Activated naive CD4-positive, alpha-beta T cell treated with anti-CD3 and anti-CD28 coated beads for 36 hours (primary cell): ENCODE results near the gene IGFBP4. TPM values are rescaled to one million over a fixed set of nuclear protein-coding genes. Genes with fewer than 3 reads are reported as not detected.
A peak's percentile ranks its signal among the peaks of the same experiment; 100 is the strongest.

Source experiments
- CTCF ChIA-PET: fragments of 350-600 bp; sonication (Branson Sonifier 250); formaldehyde crosslinking; loops from one replicate; lab custom pipeline; 2021; ENCODE audit warnings: antibody characterized with exemption; lab: Charles Lee
- DNase-seq: peaks from one replicate; pipeline ENCODE4 v3.0.0-alpha.2; 2020
- H3K27ac Mint-ChIP-seq: one replicate; pipeline ENCODE4 v1.8.0; 2021; ENCODE audit warnings: mild to moderate bottlenecking, mixed read lengths
- H3K27me3 Mint-ChIP-seq: one replicate; pipeline ENCODE4 v1.8.0; 2021; ENCODE audit warnings: low read depth, mixed read lengths
- H3K36me3 Mint-ChIP-seq: one replicate; pipeline ENCODE4 v1.8.0; 2021; ENCODE audit warnings: low read depth, mixed read lengths
- H3K4me1 Mint-ChIP-seq: one replicate; pipeline ENCODE4 v1.8.0; 2021; ENCODE audit warnings: low read depth, mixed read lengths
- H3K4me3 Mint-ChIP-seq: one replicate; pipeline ENCODE4 v1.8.0; 2021; ENCODE audit warnings: mild to moderate bottlenecking, moderate library complexity, mixed read lengths
- H3K9me3 Mint-ChIP-seq: one replicate; pipeline ENCODE4 v1.8.0; 2021; ENCODE audit warnings: mixed read lengths
- intact Hi-C: fragments of 100-400 bp; cut with micrococcal nuclease; formaldehyde crosslinking; loops from one replicate; pipeline ENCODE4 v1.15.1; 2023
- total RNA-seq, 2 experiments: library from RNA; stranded (reverse); gene quantifications; one replicate each; pipeline ENCODE4 v1.2.3, GENCODE V29; 2021

The IGFBP4 gene
- total RNA-seq, 2 experiments from 2014 or later = 8.8 to 9.2 TPM

DNA sequence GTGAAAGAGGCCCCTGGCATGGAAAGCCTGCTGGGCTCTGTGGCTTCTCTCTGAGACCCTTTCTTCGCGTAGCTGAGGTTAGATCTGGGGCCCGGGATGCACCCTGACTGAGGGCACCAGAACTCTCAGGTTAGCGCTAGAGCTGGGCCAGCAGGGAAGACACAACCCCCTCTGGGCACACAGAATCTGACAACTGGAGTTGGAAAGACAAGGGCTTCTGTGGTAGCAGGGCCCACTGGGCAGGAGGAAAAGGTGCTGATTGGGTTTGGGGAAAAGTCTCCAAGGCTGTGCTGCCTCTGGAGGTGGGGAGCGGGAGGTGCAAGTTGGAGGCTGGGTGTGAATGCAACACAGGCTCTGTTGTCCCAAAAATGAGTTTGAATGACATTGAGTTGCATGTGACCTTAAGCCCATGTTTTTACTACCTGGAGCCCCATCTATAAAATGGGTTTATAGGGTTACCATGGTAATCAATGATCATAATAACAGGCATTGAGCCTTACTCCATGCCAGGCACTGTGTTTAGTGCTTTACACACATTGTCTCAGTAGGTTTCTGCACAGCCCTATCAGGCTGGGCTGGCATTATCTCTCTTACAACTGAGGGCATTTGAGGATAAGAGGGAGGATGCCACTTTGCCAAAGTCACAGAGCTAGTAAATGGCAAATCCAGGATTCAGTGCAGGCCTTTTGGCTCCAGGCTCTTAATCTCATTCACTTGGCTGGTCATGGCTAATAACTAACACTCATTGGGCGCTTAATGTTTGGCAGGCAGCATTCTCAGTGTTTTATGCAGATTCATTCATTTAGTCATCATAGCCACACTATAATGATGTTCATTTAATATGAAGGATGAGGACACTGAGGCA is 9.5 kb upstream of the IGFBP4 start:
- CTCF ChIA-PET = interaction anchor here (1.2 to 2.2 kb wide), 5 partner anchors 9 to 18 kb away, joined by 3 to 16 read pairs (median 4); partner anchors contain the start of genes IGFBP4 and TOP2A
- intact Hi-C loops = no loop called here
- Mint-ChIP-seq H3K4me3 (no peak overlapping the region), H3K4me1 (peaks cover 7% of the 10 kb centered on the region), H3K27ac (no peak overlapping the region), H3K36me3 (no peaks in the 10 kb centered on the region), H3K9me3 (no peaks in the 10 kb centered on the region), H3K27me3 (no peaks in the 10 kb centered on the region)
- peak; percentile 49 for DNase-seq

DNA sequence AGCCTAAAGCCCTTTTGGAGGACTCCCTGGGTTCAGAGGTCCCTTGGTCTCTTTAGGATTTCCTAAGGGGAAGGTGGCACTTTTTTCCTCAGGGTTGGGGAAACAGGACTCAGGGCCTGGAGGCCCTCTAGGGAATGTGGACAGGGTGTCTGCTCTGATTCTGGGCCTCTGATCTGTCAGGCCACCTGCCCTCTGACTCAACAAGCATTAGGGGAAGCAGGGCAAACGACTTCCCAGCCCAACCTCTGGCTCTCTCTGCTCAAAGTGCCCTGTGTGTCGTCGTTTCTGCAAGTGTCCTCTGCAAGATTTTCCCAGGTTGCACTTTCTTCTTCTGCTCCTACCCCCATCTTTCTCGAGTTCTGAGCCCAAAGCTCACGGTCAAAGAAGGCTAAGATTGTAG is 6.6 kb upstream of the IGFBP4 start:
- DNase-seq = no peak
- intact Hi-C loops = no loop called here
- no peaks in the 10 kb centered on the region for H3K36me3 Mint-ChIP-seq
- CTCF ChIA-PET = interaction anchor here (0.9 to 1.7 kb wide), 2 partner anchors 10 to 27 kb away, joined by 3 to 7 read pairs; no protein-coding TSS in a partner anchor
- peaks cover 7% of the 10 kb centered on the region for H3K4me1 Mint-ChIP-seq
- H3K9me3 Mint-ChIP-seq = no peaks in the 10 kb centered on the region
- no peak overlapping the region for H3K4me3 Mint-ChIP-seq
- H3K27ac Mint-ChIP-seq = no peak overlapping the region
- H3K27me3 Mint-ChIP-seq = no peaks in the 10 kb centered on the region

DNA sequence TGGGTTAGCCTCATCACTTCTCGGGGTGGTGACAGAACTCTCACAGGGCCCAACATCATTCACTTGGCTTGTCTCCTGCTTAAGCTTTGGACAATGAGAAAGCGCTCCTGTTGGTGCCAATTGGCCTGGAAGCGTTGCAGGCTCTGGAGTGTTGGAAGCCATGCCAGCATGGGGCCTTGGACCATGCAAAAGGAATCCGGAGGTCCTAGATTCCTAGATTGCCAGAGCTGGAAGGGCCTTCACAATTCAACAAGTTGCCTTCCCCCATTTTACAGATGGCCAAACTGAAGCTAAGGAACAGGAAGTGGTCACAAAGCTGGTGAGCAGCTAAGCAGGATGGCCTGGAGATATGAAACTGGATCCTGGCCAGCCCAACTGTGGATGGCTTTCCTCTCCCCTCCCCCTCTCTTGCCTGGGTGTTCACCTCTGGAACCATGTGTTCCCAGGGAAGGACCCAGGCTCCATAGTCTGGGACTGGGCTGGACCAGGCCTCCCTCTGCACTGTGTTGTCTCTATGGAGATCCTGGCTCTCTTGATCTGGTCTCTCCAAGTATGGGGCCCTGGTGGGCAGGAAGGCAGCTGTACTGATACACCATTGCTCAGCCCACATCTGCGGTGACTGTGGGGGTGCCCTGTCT is 6.0 kb upstream of the IGFBP4 start:
- H3K27me3 Mint-ChIP-seq = peaks cover under 1% of the 10 kb centered on the region
- H3K36me3 Mint-ChIP-seq = no peaks in the 10 kb centered on the region
- CTCF ChIA-PET = interaction anchor here (0.5 to 1.7 kb wide), 4 partner anchors 10 to 98 kb away, joined by 3 to 7 read pairs (median 4); no protein-coding TSS in a partner anchor
- intact Hi-C loops = no loop called here
- H3K9me3 Mint-ChIP-seq = no peaks in the 10 kb centered on the region
- peaks cover 7% of the 10 kb centered on the region for H3K4me1 Mint-ChIP-seq
- no peak for DNase-seq
- no peak overlapping the region for H3K4me3 Mint-ChIP-seq
- no peak overlapping the region for H3K27ac Mint-ChIP-seq

DNA sequence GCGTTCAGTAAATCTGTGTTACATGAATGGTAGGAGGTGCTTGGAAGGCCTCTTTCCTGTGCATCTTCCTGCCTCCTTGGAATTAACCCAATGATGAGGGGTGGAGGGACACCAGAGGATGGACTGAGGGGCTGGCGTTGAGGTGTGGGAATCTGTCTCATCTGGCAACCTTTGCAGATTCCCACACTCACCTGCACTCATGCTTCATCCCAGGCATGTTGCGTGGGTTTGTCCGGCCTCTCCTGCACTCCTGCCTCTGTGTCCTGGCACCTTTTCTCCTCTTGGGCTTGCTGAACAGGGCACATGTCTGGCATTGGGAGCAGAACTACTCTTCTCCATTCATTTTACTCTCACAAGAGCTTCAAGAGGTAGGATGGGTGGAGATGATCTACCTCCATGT is 3.1 kb upstream of the IGFBP4 start:
- DNase-seq = no peak
- Mint-ChIP-seq H3K27ac (no peak overlapping the region), H3K27me3 (peaks cover 4% of the 10 kb centered on the region), H3K9me3 (no peaks in the 10 kb centered on the region), H3K36me3 (no peaks in the 10 kb centered on the region), H3K4me1 (peaks cover 15% of the 10 kb centered on the region), H3K4me3 (no peak overlapping the region)
- intact Hi-C loops = no loop called here
- CTCF ChIA-PET = interaction anchor here (1.0 to 3.3 kb wide), 7 partner anchors 14 to 120 kb away, joined by 3 to 27 read pairs (median 3); no protein-coding TSS in a partner anchor

DNA sequence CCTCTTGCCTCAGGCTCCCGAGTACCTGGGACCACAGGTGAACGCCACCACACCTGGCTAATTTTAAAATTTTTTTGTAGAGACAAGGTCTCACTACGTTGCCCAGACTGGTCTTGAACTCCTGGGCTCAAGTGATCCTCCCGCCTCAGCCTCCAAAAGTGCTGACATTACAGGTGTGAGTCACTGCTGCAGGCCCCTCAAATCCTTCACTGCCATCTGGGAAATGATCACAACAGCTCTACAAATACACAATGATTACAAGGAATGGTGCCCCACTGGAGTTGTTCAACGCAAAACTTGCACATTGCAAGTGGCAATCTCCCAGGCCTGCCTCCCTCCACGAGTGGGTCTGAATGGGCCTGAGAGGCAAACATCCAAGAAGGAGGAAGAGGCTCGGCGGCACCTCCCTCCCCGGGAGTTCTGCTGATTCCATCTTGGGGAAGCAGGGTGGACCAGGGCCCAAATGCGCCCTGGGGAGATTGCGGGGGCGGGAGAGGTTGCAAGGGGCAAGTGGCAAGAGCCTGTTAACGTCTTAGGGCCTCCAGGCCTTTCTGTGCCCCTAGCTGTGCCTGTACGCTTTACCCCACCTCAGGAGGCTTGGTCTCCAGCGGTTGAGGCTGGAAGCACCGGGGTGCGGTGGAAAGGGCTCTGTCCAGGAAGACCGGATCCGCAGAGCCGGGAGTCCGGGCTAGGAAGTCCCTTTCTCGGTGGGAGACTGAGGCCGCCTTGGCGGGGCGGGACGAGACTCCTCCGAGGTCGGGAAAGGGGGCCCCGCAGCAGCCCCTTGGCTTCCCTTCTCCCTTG is 656 bp upstream of the IGFBP4 start:
- DNase-seq = no peak
- H3K36me3 Mint-ChIP-seq = no peaks in the 10 kb centered on the region
- H3K27me3 Mint-ChIP-seq = peaks cover 4% of the 10 kb centered on the region
- no peaks in the 10 kb centered on the region for H3K9me3 Mint-ChIP-seq
- H3K27ac Mint-ChIP-seq = no peak overlapping the region
- intact Hi-C loops = loop anchor here (1.0 kb wide), 2 partner anchors 43 to 80 kb away; no protein-coding TSS in a partner anchor
- CTCF ChIA-PET = interaction anchor here (2.5 to 3.3 kb wide), 2 partner anchors 91 to 97 kb away, joined by 8 to 27 read pairs; no protein-coding TSS in a partner anchor
- peak overlapping the region; percentile 34 for H3K4me3 Mint-ChIP-seq
- peaks cover 22% of the 10 kb centered on the region for H3K4me1 Mint-ChIP-seq

DNA sequence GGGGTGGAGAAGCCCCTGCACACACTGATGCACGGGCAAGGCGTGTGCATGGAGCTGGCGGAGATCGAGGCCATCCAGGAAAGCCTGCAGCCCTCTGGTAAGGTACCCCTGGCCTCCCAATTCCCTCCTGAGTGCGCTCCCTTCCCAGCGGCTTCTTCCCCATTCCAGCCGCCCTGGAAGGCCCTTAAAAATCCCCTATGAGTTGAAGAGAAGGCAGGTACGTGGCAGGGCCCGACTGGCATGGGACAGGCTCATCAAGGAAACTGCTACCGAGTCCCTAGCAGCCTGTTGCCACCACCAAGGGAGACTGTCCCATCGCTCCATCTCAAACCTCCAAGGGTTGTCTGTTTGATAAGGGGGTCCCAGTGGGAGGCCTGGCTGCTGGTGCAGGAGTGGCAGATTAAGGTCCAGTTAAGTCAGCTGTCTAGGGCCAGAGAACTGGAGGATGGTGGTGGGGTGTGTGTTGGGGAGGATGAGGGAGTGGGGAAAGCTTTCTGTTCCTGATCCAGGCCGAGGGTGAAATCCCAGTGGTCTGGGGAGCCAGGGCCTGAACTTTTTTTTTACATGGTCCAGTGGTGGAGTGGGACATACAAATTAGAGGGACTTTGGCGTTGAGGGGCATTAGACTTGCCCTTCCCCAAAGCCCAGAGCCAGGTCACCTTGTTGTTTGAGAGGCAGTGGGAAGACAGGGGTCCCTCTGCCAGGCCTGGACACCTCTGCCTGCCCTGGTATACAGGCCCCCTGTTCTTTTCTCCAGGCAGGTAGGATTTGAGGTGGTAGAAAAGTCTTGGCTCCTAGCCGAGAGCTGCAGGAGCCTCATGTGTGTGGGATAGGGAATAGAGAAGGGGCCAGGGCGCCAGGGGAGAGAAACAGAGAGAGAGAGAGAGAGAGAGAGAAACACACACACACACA is 994 bp downstream of the IGFBP4 start:
- Mint-ChIP-seq H3K4me3 (peak overlapping the region; percentile 78), H3K4me1 (peaks cover 30% of the 10 kb centered on the region), H3K27ac (peak overlapping the region; percentile 76), H3K36me3 (no peaks in the 10 kb centered on the region), H3K9me3 (no peaks in the 10 kb centered on the region), H3K27me3 (peaks cover 4% of the 10 kb centered on the region)
- peak; percentile 30 for DNase-seq
- CTCF ChIA-PET = interaction anchor here (0.6 to 7.3 kb wide), 19 partner anchors 10 to 133 kb away, joined by 3 to 47 read pairs (median 5); partner anchors contain the start of gene TOP2A
- intact Hi-C loops = loop anchor here (1.0 to 2.0 kb wide), 3 partner anchors 45 to 171 kb away; no protein-coding TSS in a partner anchor

DNA sequence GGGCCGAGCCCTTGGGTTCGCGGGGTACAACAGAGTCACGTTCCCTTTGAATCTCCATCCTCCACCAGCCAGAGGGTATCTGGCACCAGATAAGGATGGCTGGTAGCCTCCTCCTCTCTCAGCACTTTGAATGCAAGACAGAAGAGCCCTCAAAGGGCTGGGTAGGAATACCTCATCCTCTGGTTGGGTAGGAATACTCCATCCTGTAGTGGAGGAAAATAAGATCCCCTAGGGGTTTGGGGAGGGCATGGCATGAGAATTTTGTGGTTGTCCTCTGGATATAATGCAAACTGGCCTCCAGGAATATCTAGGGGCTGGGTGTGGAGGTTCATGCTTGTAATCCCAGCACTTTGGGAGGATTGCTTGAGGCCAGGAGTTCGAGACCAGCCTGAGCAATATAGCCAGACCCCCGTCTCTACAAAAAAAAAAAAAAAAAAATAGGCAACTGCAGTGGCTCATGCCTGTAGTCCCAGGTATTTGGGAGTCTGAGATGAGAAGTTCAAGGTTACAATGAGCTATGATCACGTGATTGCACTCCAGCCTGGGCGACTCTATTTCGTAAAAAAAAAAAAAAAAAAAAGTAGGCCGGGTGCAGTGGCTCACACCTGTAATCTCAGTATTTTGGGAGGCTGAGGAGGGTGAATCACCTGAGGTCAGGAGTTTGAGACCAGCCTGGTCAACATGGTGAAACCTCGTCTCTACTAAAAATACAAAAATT is 2.7 kb downstream of the IGFBP4 start:
- DNase-seq = no peak
- H3K27ac Mint-ChIP-seq = no peak overlapping the region
- CTCF ChIA-PET = interaction anchor here (0.6 to 7.3 kb wide), 6 partner anchors 30 to 162 kb away, joined by 3 to 47 read pairs (median 4); no protein-coding TSS in a partner anchor
- H3K27me3 Mint-ChIP-seq = peaks cover 4% of the 10 kb centered on the region
- no peak overlapping the region for H3K4me3 Mint-ChIP-seq
- no peaks in the 10 kb centered on the region for H3K9me3 Mint-ChIP-seq
- no peaks in the 10 kb centered on the region for H3K36me3 Mint-ChIP-seq
- intact Hi-C loops = loop anchor here (1.0 to 2.0 kb wide), 5 partner anchors 29 to 169 kb away; partner anchors contain the start of gene TOP2A
- peaks cover 30% of the 10 kb centered on the region for H3K4me1 Mint-ChIP-seq

DNA sequence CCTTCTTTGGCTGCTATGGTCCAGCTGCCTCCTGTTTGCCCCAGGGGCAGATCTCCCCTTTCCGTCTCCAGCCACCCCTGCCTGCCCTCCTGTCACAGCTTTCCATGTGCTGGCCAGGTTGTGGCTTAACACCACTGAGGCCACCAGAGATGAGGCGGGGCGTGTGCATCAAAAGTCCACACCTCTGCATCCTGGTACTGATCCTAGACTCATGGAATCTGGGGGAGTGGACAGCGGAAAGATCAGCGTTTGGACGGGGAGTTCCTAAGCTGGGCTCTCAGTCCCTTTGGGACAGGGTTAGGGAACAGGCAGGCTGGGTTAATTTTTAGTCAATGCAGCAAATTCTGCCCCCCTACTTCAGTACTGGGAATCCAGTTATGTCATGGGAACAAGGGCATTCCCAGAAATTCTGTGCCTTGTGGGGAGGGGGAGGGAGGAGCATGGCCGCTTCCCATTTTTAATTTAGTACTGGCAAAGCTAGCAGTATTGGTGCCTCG is 3.9 kb downstream of the IGFBP4 start:
- Mint-ChIP-seq H3K4me3 (no peak overlapping the region), H3K36me3 (no peaks in the 10 kb centered on the region), H3K9me3 (no peaks in the 10 kb centered on the region), H3K27me3 (peaks cover 4% of the 10 kb centered on the region), H3K27ac (no peak overlapping the region), H3K4me1 (peaks cover 33% of the 10 kb centered on the region)
- no peak for DNase-seq
- CTCF ChIA-PET = interaction anchor here (1.1 to 7.3 kb wide), 5 partner anchors 21 to 114 kb away, joined by 3 to 47 read pairs (median 8); no protein-coding TSS in a partner anchor
- intact Hi-C loops = no loop called here

DNA sequence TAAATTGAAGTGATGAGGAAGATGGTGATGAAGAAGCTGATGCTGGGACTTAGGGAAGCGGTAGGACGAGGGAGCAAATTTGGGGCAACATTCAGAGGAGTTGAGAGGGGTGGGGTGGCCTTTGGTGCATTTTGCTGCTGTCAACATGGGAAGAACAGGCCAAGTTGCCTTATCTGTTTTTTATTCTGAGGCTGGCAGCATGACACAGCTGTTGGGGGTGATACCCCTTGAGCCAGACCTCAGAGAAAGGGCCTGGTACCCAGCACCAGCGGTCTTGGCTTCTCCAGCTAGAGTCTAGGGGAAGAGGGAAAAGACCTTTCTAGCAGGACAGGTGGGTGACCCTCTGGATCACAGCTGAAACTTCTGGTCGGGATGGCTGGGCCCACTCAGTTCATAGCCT is 4.6 kb downstream of the IGFBP4 start:
- no peak for DNase-seq
- Mint-ChIP-seq H3K4me1 (peaks cover 36% of the 10 kb centered on the region), H3K27ac (no peak overlapping the region), H3K9me3 (no peaks in the 10 kb centered on the region), H3K27me3 (no peaks in the 10 kb centered on the region), H3K36me3 (no peaks in the 10 kb centered on the region), H3K4me3 (no peak overlapping the region)
- intact Hi-C loops = no loop called here
- CTCF ChIA-PET = interaction anchor here (0.7 to 7.3 kb wide), 6 partner anchors 21 to 163 kb away, joined by 3 to 47 read pairs (median 6); no protein-coding TSS in a partner anchor

DNA sequence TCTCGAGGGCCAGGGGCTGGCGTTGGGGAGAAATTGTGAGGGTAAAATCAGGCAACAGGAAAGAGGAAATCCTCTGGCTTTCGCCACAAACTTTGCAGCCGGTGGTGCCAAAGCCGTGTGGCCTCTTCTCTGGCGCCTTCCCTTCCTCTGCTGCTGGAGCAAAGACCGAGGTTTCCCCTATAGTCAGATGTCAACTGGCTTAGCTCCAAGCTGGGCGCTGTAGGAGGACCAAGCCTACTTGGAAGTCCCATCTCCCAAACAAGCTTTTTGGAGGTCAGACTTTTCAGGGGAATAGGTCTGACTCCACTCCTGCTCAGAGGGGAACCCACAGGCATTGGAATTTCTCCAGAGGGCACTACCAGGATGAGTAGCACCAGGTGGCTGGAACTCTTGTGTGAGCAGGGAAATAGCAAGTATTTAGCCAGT is 5.0 kb downstream of the IGFBP4 start:
- no peak overlapping the region for H3K4me3 Mint-ChIP-seq
- no peaks in the 10 kb centered on the region for H3K36me3 Mint-ChIP-seq
- CTCF ChIA-PET = interaction anchor here (0.7 to 7.3 kb wide), 6 partner anchors 28 to 162 kb away, joined by 3 to 47 read pairs (median 6); partner anchors contain the start of gene TOP2A
- intact Hi-C loops = no loop called here
- H3K27ac Mint-ChIP-seq = no peak overlapping the region
- peaks cover 36% of the 10 kb centered on the region for H3K4me1 Mint-ChIP-seq
- no peaks in the 10 kb centered on the region for H3K27me3 Mint-ChIP-seq
- H3K9me3 Mint-ChIP-seq = no peaks in the 10 kb centered on the region
- peak; percentile 38 for DNase-seq
